DMS 273 (cell line): ENCODE data around the gene NFIX.

ENCODE experiments used
- DNase-seq: peaks from one replicate; lab custom pipeline; 2025; ENCODE audit not compliant: unreplicated experiment; lab: John Stamatoyannopoulos, UW

The NFIX gene

GRCh38 chr19:13101590-13102415, 106.5 kb downstream of the NFIX start:
- DNase-seq: no peak

- no peak for DNase-seq
Observed at GRCh38 chr19:13102416-13102665, 107.1 kb downstream of the NFIX start.

GRCh38 chr19:13102666-13103580, 107.6 kb downstream of the NFIX start, which contains the start of gene LYL1:
Gene LYL1, minus strand, starts transcription at chr19:13102858. Its CDS starts 1,687 bp downstream, at chr19:13101171.
- peak; percentile 68 for DNase-seq

DNA sequence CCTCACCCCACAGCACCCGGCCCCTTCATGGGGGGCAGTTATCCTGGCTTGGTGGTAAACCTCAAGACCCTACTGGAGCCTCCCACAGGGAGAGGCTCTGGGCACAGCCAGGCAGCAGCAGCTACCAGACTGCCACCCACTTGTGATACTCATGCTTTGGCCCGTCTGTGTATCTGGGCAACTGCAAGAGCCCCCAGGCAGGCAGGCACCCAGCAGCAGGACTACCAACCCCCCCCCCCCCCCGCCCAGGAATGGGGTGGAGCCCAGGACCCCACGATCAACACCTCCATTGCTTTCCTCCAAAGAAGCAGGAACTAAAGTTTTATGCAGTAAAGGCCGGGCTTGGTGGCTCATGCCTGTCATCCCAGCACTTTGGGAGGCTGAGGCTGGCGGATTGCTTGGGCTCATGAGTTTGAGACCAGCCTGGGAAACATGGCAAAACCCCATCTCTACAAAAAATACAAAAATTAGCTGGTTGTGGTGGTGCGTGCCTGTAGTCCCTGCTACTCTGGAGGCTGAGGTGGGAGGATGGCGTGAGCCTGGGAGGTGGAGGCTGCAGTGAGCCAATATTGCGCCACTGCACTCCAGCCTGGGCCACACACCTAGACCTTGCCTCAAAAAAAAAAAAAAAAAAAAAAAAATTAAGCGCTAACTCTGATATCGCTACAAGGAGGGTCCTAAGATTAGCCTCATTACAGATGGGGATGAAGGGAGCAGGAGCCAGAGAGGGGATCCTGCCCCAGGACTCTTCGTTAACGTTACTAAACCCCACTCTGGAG, 108.5 kb downstream of the NFIX start:
- no peak for DNase-seq

DNA sequence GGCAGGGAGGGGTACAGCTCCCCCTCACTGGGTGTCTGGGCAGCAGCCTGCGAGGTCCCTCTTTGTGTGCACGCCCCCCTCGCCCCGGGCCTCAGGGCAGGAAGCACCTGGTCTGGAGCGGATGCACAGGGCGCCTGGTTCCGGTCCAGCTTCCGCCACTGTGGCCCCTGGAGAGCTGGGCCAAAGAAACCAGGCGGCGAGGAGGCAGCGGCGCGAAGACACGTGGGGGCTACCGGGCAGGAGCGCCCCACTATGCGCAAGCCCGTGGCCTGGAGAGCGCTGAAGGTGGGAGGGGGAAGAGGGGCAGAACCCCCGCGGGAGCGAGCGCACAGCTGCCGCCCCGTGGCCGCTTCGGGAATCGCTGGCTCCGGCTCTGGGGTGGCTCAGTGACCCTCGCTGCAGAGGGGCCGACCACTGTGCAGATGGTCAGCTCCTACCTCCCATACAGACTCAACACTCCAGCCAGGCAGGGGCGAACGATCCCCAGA, 109.1 kb downstream of the NFIX start:
- peak; percentile 38 for DNase-seq

DNA sequence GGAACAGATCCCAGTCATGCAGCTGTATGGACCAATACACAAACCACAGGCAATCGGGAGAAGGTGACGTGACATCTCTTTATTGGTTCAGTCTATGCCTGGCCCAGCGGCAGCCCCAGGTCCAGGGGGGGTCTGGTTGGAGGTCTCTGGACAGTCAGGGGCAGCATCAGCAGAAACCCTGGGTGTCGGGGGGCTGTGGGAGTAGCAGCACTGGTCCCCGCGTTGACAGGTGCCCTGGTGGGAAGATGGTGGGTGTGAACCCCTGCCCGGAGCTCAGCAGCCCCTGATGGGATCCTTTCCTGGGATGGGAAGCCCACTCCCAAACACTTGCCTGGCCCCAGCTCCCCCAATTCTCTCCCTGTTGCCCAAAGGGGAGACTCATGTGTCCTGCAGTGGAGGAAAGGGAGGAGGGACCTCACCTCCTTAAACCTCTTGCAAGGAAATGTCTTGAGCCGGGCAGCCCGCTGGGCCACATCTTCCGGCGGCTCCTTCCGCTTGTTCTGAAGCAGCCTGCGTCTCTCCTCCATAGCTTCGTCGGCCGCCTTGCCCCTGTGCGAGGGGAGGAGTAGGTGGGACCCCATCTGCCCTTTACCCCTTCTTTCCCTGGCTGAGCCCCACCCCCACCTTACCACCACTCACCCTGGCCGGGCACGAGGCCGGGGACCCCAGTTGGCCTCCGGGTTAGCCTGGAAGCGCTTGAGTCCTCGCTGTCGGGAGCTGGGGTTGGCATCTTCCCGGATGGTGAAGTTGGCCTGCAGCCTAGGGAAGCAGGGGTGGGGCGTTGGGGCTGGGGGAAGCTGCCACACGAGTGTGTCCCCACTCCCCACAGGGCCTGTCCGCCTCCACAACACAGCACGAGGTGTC, 109.8 kb downstream of the NFIX start:
- no peak for DNase-seq

DNA sequence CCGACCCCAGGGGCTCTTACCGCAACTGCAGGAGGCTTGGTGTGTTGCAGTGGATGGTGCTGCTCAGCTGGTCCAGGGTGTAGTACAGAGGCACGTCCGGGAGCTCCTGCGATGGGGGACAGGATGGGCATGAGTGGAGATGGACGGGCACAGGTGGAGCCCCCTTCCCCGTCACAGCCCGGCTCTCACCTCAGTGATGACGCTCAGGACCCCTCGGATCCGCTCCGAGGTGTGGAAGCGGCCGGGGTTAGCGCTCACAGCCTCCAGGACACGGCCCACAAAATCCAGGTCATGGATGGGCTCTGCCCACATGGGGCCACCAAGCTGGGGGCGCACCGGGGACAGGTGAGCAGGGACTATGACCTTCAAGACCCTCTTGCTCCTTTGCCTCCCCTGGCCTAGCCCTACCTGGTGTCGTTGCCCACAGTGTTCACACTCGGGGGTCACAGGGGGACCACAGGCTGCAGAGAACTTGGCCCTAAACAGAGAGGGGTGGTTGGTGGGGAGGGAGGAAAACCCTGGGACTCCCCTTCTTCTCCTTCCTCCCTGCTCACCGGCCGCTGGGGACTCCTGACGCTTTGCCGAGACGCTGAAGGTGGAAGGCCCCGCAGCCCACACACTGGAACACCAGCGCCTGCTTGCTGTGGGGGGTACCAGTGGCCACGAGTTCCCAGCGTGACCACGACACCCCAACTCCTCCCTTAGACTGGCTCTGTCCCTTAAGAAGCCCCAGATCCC, 114.3 kb downstream of the NFIX start:
- DNase-seq: no peak

- DNase-seq: no peak
Observed at GRCh38 chr19:13110099-13110610, 114.9 kb downstream of the NFIX start.

DNA sequence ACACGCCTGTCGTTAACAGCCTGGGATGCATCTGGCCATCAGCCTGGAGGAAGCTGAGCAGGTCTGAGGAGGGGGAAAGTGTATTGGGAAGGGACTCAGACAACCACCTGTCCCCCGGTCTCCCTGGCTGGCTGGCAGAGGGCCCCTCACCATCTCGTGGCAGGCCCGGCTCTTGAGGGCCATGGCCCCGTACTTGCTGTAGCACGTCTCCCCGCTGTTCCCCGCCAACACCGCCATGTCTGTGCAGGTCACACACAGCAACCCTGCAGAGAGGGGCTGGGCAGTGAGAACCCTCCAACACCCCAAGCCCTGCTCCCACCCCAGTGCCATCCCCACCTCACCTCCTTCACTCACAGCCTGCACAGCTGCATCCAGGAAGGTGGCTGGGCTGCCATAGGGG, 117.3 kb downstream of the NFIX start:
- DNase-seq: no peak

DNA sequence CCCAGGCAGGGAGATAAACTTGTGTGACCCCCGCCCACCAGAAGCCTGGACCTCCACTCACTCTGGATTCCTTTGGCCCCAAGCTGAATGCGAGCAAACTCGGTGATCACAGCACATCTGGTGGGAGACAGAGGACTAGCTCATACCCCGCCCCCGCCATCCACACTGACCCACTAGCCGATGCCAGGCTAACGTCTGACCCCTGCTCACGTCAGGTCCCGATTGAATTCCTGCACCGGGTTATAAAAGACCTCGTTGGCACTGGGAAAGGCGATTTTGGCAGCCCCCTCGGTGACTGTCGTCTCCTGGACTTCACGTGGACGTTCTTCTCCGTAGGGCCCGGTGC, 120.6 kb downstream of the NFIX start:
- DNase-seq: no peak

DNA sequence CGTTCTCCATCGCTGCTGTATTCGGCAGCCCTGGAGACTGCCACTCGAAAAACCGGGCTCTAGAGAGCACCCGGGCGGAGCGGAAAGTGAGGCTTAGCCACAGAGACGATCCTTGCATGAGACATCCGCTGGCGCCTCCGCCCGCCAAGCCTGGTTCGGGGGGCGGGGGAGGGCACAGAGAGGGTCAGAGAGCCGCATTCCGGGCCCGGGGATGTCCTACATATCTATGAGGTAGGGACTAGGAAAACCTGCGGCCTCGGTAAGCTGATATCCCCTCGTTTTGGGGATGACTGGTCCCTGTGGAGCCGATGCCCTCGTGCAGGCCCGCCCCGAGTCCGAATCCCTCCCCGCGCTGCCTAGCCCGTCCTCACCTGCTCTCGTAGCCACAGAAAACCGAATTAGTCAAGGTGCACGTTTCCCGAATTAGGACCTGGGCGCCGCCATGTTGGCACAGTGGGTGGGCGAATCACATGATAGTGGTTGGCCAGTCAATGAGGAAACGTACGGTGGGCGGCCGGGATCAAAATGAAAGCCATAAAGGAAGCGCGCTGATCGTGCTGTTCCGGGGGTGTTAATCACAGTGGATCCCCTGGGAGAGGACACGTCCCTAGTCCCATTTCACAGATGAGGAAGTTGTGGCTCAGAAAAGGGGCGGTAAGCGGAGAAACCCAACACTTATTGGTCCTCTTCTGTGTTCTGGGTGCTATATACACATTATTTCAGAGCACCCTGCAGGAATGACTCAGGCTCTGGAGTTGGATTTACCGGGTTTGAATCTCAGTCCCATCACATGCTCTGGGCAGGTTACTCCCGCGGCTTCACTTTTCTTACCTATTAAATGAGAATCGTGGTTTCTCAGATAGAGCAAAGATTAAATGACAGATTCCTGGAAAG, 121.3 kb downstream of the NFIX start, which contains the start of gene TRMT1:
Gene TRMT1 (minus strand): TSS at position 459 of the 894 bp plus-strand sequence. CDS start 341 bp downstream, at position 118.
- DNase-seq: peak; percentile 98

- peak; percentile 71 for DNase-seq
Observed at GRCh38 chr19:13117176-13117771, 122.0 kb downstream of the NFIX start.

DNA sequence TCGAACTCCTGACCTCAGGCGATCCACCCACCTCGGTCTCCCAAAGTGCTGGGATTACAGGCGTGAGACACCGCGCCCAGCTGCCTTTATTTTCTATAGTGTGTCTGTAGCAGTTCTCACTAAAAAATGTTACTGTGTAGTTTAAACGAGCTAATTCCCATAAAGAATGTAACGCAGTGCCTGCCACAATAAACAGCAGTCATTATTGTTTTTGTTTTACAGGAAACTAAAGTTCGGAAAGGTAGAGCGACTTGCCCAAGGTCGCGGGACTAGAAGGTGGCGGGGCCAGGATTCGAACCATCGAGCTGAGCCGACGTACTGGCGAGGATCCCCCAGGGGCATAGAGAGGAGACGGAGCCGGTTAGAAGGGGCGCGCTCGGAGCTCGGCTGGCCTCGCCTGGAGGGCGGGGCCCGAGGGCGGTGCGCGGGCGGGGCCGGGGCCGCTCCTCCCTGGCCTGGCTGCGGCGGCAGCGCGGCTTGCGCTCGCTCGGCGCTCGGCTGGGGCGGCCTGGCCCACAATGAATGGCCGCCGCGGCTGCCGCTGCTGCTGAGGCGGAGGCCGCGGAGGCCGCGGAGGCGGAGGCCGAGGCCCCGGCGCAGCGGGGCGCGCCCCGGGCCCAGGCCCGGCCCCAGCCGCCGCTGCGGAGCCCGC, 122.6 kb downstream of the NFIX start, which contains the start of gene NACC1:
Gene NACC1 (plus strand): TSS at position 493 of the 652 bp plus-strand sequence. CDS start 16,944 bp downstream, outside the sequence.
- DNase-seq: peak; percentile 97

DNA sequence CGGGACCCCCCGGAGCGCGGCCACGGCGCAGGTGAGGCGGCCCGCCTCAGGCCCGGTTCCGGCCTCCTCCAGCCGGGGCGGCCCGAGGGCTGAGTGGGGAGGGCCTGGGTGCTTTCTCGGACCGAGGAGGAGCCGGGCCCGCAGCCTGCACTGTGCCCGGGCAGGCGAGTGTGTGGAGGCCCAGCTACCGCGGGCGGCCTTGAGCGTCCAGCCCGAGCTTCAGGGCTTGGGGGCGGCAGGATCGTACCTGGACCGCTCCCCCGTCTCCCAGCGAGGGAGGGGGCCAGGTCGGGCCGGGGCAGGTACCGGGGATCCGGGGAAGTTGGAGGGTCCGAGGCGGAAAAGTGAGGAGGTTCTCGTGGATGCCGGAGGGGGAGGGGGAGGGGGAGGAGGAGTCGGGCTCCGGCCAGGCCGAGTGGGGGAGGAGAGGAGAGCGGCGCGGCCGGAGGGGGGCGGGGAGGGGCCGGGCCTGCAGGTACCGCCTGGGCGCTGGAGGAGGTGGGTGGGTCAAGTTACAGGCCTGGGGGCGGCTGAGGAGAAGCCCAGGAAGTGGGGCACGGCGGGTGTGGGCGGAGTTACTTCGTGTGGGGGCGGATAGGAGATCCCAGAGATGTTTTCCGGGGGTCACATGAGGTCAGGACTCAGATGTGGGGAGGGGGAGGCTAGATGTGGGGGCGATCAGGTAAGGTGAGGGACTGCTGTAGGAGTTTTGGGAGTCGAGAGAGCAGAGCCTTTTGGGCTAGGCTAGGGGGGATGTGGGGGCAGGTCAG, 123.3 kb downstream of the NFIX start:
- DNase-seq: peak; percentile 82

DNA sequence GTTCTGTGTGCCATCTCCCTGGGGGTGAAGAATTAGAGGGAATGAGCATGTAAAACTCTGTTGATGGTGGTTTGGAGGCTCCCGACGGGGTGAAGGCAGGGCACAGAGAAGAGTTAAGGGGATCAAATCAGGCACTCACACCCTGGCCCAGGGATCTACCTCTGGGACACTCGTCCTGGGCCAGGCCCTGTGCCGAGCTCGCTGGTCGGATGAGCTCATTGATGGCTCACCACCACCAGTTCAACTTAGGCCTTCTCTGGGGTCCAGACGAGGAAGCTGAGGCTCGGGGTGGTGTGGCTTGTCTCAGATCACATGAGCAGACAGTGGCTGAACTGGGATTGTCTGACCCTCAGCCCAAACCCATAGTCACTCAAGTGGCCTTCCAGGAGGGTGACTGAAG, 124.4 kb downstream of the NFIX start:
- no peak for DNase-seq

DNA sequence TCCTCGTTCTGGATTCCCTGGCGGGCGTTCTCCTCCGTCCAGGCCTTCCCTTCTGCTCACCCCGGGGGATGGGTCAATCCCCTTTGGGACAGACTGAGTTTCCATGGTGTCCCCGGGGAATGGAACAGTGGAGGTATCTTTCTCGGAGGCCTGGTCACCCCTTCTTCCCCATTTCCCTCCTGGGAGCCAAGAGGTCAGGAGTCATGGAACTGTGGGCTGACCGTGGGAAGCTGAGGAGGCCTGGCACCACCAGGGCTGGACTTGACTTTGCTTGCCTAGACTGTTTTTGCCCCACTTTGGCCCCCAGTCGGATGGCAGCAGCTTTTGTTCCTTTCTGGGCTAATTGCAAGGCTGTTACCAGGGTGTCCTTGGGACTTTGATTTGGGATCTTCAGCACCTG, 124.8 kb downstream of the NFIX start:
- no peak for DNase-seq

DNA sequence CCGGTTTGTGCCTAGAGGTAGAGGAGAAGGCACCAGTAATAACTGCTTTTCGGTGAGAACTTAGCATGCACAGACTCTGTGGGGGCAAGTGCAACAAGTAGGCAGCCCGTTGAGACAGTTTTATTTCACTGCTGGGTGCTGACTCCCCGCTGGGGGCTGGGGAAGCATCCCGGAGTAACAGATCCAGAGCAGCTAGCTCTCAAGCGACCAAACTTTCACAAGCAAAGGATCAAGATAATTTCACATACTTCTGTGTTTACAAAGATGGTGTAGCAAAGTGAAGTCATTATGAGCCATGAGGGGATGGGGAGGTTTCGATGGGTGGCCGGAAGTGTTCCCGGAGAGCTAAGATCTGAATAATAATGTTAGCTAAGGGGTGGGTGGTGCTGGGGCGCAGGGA, 125.5 kb downstream of the NFIX start:
- no peak for DNase-seq
